ENCODE measurements around the gene EFNB1. TPM values are rescaled to one million over a fixed set of nuclear protein-coding genes. Genes with fewer than 3 reads are reported as not detected.

The EFNB1 gene
- total RNA-seq, 1 experiment from 2014 or later: 16.4 TPM

- TF ChIP-seq, protein P1, sequence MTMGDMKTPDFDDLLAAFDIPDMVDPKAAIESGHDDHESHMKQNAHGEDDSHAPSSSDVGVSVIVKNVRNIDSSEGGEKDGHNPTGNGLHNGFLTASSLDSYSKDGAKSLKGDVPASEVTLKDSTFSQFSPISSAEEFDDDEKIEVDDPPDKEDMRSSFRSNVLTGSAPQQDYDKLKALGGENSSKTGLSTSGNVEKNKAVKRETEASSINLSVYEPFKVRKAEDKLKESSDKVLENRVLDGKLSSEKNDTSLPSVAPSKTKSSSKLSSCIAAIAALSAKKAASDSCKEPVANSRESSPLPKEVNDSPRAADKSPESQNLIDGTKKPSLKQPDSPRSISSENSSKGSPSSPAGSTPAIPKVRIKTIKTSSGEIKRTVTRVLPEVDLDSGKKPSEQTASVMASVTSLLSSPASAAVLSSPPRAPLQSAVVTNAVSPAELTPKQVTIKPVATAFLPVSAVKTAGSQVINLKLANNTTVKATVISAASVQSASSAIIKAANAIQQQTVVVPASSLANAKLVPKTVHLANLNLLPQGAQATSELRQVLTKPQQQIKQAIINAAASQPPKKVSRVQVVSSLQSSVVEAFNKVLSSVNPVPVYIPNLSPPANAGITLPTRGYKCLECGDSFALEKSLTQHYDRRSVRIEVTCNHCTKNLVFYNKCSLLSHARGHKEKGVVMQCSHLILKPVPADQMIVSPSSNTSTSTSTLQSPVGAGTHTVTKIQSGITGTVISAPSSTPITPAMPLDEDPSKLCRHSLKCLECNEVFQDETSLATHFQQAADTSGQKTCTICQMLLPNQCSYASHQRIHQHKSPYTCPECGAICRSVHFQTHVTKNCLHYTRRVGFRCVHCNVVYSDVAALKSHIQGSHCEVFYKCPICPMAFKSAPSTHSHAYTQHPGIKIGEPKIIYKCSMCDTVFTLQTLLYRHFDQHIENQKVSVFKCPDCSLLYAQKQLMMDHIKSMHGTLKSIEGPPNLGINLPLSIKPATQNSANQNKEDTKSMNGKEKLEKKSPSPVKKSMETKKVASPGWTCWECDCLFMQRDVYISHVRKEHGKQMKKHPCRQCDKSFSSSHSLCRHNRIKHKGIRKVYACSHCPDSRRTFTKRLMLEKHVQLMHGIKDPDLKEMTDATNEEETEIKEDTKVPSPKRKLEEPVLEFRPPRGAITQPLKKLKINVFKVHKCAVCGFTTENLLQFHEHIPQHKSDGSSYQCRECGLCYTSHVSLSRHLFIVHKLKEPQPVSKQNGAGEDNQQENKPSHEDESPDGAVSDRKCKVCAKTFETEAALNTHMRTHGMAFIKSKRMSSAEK (CRISPR knock-in tag; IDR thresholded peaks at IDR 0.05; ENCODE audit: borderline replicate concordance): no peak
- TF ChIP-seq FOXK1 (CRISPR knock-in tag; IDR thresholded peaks at IDR 0.05) (no peak), ZNF423 (CRISPR knock-in tag; IDR thresholded peaks at IDR 0.05) (no peak), RORB (CRISPR knock-in tag; IDR thresholded peaks at IDR 0.05) (no peak), TEAD1 (CRISPR knock-in tag; IDR thresholded peaks at IDR 0.05) (no peak)
Measured at GRCh38 chrX:68880846-68881552, 52.2 kb downstream of the EFNB1 start (continued).

DNA sequence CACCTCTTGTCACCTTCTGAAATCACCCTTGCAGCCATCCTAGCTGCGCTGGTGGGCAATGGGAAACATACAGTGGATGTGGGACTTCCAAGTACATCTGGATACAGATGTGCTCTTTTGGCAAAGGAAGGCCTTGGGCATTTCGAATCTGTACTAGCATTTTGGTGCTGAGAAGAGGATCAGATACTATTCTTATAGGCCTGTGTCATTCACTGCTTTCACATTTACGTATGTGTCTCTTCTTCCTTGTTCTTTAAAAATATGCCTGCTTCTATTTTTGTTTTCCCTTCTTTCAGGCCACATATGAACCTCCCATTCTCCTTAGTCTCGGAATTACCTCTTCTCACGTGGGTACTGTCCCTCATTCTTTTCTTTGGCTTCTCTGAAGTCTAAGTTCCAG is 53.1 kb downstream of the EFNB1 start:
- no peaks in the 10 kb centered on the region for H3K9me3 Mint-ChIP-seq
- H3K4me1 Mint-ChIP-seq: peaks cover 47% of the 10 kb centered on the region
- DNase-seq (ENCODE audit: low spot score) (no peak), ATAC-seq (no peak)
- CTCF ChIA-PET: interaction anchor here (1.8 to 3.5 kb wide), 2 partner anchors 54 kb away, joined by 4 to 23 read pairs; partner anchors contain the start of gene EFNB1
- POLR2A ChIA-PET: no interaction called here
- TF ChIP-seq JUN (CRISPR knock-in tag; IDR thresholded peaks at IDR 0.05): no peak
- TF ChIP-seq, protein P2, sequence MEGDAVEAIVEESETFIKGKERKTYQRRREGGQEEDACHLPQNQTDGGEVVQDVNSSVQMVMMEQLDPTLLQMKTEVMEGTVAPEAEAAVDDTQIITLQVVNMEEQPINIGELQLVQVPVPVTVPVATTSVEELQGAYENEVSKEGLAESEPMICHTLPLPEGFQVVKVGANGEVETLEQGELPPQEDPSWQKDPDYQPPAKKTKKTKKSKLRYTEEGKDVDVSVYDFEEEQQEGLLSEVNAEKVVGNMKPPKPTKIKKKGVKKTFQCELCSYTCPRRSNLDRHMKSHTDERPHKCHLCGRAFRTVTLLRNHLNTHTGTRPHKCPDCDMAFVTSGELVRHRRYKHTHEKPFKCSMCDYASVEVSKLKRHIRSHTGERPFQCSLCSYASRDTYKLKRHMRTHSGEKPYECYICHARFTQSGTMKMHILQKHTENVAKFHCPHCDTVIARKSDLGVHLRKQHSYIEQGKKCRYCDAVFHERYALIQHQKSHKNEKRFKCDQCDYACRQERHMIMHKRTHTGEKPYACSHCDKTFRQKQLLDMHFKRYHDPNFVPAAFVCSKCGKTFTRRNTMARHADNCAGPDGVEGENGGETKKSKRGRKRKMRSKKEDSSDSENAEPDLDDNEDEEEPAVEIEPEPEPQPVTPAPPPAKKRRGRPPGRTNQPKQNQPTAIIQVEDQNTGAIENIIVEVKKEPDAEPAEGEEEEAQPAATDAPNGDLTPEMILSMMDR (IDR thresholded peaks at IDR 0.05): no peak
- TF ChIP-seq, protein P3, sequence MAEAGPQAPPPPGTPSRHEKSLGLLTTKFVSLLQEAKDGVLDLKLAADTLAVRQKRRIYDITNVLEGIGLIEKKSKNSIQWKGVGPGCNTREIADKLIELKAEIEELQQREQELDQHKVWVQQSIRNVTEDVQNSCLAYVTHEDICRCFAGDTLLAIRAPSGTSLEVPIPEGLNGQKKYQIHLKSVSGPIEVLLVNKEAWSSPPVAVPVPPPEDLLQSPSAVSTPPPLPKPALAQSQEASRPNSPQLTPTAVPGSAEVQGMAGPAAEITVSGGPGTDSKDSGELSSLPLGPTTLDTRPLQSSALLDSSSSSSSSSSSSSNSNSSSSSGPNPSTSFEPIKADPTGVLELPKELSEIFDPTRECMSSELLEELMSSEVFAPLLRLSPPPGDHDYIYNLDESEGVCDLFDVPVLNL (CRISPR knock-in tag; IDR thresholded peaks at IDR 0.05; ENCODE audit: borderline replicate concordance, low read depth): no peak
- TF ChIP-seq SMAD3 (CRISPR knock-in tag; IDR thresholded peaks at IDR 0.05; ENCODE audit: borderline replicate concordance): no peak
- no peak for TF ChIP-seq ATF1 (CRISPR knock-in tag; IDR thresholded peaks at IDR 0.05)
- TF ChIP-seq, protein P1 (CRISPR knock-in tag; IDR thresholded peaks at IDR 0.05; ENCODE audit: borderline replicate concordance): no peak
- TF ChIP-seq, protein P4, sequence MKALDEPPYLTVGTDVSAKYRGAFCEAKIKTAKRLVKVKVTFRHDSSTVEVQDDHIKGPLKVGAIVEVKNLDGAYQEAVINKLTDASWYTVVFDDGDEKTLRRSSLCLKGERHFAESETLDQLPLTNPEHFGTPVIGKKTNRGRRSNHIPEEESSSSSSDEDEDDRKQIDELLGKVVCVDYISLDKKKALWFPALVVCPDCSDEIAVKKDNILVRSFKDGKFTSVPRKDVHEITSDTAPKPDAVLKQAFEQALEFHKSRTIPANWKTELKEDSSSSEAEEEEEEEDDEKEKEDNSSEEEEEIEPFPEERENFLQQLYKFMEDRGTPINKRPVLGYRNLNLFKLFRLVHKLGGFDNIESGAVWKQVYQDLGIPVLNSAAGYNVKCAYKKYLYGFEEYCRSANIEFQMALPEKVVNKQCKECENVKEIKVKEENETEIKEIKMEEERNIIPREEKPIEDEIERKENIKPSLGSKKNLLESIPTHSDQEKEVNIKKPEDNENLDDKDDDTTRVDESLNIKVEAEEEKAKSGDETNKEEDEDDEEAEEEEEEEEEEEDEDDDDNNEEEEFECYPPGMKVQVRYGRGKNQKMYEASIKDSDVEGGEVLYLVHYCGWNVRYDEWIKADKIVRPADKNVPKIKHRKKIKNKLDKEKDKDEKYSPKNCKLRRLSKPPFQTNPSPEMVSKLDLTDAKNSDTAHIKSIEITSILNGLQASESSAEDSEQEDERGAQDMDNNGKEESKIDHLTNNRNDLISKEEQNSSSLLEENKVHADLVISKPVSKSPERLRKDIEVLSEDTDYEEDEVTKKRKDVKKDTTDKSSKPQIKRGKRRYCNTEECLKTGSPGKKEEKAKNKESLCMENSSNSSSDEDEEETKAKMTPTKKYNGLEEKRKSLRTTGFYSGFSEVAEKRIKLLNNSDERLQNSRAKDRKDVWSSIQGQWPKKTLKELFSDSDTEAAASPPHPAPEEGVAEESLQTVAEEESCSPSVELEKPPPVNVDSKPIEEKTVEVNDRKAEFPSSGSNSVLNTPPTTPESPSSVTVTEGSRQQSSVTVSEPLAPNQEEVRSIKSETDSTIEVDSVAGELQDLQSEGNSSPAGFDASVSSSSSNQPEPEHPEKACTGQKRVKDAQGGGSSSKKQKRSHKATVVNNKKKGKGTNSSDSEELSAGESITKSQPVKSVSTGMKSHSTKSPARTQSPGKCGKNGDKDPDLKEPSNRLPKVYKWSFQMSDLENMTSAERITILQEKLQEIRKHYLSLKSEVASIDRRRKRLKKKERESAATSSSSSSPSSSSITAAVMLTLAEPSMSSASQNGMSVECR (CRISPR knock-in tag; IDR thresholded peaks at IDR 0.05; ENCODE audit: borderline replicate concordance): no peak
- no peak for TF ChIP-seq ZNF263 (CRISPR knock-in tag; IDR thresholded peaks at IDR 0.05; ENCODE audit: low read depth)
- TF ChIP-seq NFE2L1 (CRISPR knock-in tag; IDR thresholded peaks at IDR 0.05): no peak
- no peak for TF ChIP-seq TEAD1 (CRISPR knock-in tag; IDR thresholded peaks at IDR 0.05)
- TF ChIP-seq GABPB1 (CRISPR knock-in tag; IDR thresholded peaks at IDR 0.05): no peak
- no peak overlapping the region for H3K27ac Mint-ChIP-seq
- H3K27me3 Mint-ChIP-seq (ENCODE audit: low read depth): peaks cover 6% of the 10 kb centered on the region
- no peaks in the 10 kb centered on the region for H3K36me3 Mint-ChIP-seq
- H3K4me3 Mint-ChIP-seq: no peak overlapping the region

Measured in WTC11 (cell line).